ENCODE measurements around the gene C9orf153.

DNA sequence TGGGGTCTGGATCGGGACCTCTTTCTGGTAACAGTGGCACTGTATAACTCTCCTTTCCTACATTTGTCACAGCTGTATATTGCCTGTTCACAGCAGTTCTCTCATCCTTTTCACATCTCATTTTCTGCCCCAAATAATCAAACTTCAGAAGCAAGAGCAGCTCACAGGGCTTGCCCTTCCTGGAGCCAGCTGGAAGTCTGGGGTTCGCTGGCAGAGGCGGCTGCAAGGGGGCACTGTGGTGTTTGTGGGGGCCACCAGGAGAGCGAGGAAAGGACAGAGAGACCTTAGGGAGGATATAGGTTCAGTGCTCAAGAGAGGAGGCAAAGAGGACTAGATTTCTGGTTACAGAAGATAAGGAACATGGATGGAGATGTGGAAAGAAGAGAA is 75.3 kb downstream of the C9orf153 start:
- TF ChIP-seq NFRKB (IDR thresholded peaks at IDR 0.05) = no peak
- TF ChIP-seq FOXM1 (IDR thresholded peaks at IDR 0.05; ENCODE audit: borderline replicate concordance) = no peak
- no peak for TF ChIP-seq BHLHE40 (IDR thresholded peaks at IDR 0.05; ENCODE audit: borderline replicate concordance)
- TF ChIP-seq ZNF384 (IDR thresholded peaks at IDR 0.05) = no peak
- no peak for TF ChIP-seq CTBP1 (IDR thresholded peaks at IDR 0.05; ENCODE audit: borderline replicate concordance)
- TF ChIP-seq LEF1 (IDR thresholded peaks at IDR 0.05; ENCODE audit: borderline replicate concordance) = no peak
